Fibroblast of skin of left biceps (primary cell): ENCODE results near the gene MYEOV.

Source experiments
- DNase-seq, 2 experiments: peaks; one replicate each; pipeline ENCODE4 v3.0.0-alpha.2; 2013; ENCODE audit warnings: low read depth in 2 of 2

MYEOV gene

GRCh38 chr11:69301455-69302401 lies 7.8 kb downstream of the MYEOV start:
- DNase-seq, result peak in 1 of 2 experiments; percentile 29

- no peak for DNase-seq
Measured at GRCh38 chr11:69302447-69303020, 8.6 kb downstream of the MYEOV start.

DNA sequence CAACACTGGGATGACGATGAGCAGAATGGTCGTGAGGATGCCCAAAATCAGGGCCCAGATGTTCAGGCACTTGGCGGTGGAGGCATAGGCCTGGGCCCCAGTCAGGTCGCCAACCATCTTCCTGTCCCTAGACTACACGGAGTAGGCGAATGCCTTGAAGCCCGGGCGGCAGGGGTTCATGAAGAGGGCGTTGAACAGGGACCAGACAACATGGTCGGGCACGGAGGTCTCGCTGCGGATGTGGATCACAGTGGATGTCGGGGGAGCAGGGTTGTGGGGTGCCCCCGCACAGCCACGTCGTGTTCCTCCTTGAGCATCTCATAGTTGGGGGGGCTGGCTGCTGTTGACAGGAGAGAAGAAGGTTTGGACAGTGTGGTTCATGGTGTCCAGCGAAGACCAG lies 9.5 kb downstream of the MYEOV start:
- DNase-seq, result no peak

GRCh38 chr11:69304258-69304657 lies 10.3 kb downstream of the MYEOV start:
- DNase-seq, result no peak

DNA sequence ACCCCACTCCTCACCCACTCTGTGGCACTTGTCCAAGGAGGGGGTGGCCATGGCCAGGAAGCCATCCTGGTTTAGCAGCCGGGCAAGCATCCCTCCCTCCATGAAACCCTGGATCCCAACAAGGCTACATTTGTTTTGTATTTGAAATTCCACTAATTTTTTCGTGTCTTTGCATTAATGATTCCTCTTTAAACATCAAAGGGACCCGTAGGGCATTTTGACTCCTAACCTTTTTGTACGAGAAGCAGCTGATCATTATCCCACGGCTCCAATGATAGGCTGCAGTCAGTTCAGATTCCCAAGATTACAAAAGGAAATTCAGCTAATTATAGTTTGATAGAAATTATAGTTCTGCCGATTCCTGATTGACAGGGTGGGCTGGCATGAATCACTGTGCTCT lies 10.7 kb downstream of the MYEOV start:
- DNase-seq, result no peak

GRCh38 chr11:69305885-69306540 lies 12.1 kb downstream of the MYEOV start:
- DNase-seq, result no peak

- DNase-seq, result no peak
Measured at GRCh38 chr11:69306821-69307220, 12.9 kb downstream of the MYEOV start.

DNA sequence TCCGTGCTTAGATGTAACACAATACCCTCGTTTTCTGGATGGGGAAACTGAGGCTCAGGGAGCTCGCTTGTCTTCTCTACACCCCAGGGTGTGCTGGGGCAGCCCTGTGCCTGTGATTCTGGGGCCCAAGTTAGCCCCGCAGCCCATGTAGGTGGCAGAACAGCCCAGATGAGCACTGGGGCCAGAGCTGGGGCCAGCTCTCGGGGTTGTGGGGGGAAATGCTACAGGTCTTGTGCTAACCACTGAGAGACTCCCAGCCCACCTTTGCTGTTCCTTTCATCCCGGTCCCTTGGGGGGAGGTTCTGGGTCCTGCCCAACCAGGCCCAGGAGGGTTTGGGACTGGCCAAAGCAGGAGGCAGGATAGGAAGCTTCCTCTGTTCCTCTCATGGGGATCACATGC lies 13.5 kb downstream of the MYEOV start:
- no peak for DNase-seq

GRCh38 chr11:69307871-69308431 lies 14.0 kb downstream of the MYEOV start:
- DNase-seq, result no peak

DNA sequence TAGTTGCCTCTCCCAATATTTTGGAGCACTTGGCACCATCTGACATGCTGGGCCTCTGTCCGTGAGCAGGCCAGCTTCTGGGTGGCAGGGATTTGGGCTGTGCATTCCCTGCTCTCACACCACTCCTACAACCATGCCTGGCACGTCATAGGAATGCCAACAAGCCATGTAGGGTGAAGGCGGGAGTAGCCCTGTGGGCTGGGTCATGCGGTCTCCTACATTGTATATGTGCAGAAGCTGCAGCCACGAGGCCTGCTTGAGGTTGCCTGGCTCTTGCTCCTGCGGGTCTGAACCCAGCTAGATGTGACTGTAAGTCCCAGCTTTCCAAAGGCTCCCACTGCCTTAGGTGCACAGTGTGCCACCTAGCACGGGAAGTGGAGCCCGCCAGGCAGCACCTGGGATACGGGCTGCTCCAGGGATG lies 14.5 kb downstream of the MYEOV start:
- DNase-seq, result no peak

- DNase-seq, result no peak
Measured at GRCh38 chr11:69308936-69309615, 15.1 kb downstream of the MYEOV start.

DNA sequence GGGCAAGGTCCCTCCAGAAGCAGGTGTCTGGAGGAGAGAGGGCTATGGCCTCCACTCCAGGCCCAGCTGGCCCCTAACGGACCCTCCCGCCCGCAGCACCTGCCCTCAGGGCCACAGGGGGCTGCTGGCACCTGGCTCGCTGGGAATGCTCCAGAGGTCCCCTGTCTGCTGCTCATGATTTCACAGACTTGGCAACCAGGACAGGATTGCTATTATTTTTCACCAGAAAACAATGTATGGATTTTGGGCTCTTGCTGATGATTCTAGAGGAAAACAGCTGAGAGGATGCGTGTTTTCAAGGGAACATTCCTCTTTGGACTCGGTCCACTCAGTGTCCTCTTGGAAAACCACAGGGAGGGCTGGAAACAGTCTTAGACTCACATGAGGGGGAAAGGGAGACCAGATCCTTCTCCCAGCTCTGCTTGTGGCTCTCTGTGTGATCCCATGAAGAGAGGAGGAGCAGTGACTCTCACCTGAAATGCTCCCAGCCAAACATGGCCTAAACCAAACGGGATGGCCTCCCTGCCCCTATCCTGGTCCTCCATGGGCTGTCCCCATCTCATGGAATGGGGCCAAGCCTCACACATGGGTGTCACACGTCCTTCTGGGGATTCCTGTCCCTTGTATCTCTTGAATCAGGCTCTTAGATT lies 15.8 kb downstream of the MYEOV start:
- peak in 1 of 2 experiments; percentile 29 for DNase-seq

DNA sequence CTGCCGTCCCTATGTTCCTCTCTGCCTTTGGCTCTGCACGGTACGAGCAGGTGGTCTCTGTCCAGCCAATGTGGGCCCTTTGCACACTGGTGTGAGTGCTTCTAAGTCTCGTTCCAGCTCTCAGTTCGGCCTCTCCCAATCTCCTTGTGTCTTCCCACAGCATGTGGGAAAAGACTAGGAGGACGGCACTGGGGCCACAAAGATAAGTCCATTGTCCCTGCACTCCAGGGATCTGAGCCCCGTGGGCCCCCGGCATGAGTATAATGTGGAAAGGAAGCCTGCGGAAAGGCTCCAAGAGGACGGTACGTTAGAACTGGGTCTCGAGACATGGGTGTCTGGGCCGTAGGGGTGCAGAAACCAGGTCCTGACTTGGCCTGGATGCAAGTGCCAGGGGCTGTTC lies 16.4 kb downstream of the MYEOV start:
- DNase-seq, result no peak

GRCh38 chr11:69310934-69311766 lies 17.2 kb downstream of the MYEOV start:
- no peak for DNase-seq

DNA sequence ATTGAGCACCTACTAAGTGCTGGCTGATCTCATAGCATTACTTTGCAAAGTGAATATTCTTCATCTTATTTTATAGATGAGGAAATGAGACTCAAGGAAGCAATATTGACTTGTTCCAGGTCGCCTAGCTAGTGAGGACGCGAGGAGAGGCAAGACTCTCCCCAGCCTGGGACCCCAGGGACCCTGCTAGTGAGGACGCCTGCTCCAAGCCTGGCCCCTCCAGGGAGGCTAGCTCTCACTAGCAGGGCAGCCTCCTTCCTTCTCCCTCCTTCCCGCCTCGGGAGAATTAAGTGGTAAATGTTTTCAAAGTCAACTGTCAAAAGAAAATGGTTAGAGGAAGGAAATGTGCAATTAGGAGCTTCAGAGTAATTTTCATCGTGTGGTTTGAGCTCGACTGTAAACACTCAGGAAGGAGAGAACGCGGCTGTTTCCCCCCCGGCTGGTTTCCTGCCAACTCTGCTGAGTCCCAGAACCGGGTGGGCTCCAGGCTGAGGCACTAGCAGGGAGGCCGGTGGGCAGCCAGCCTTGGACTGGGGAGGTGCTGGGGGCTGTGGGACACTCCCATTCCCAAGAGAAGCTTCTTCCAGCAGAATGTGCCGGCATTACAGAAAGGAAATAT lies 17.9 kb downstream of the MYEOV start:
- DNase-seq, result no peak

- no peak for DNase-seq
Measured at GRCh38 chr11:69312453-69313404, 18.8 kb downstream of the MYEOV start.

DNA sequence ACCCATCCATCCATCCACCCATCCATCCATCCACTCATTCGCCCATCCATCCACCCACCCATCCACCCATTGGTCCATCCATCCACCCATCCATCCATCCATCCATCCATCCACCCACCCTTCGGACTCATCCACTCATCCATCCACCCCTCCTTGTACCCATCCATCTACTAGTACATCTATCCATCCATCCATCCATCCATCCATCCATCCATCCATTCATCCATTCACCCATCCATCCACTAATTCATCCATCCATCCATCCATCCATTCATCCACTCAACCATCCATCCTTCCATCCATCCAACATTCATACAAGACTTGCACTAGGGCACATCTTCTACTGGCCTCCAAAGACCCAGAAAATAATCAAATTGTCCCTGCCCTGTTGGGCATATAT lies 20.0 kb downstream of the MYEOV start:
- no peak for DNase-seq

GRCh38 chr11:69314555-69314954 lies 20.6 kb downstream of the MYEOV start:
- no peak for DNase-seq

DNA sequence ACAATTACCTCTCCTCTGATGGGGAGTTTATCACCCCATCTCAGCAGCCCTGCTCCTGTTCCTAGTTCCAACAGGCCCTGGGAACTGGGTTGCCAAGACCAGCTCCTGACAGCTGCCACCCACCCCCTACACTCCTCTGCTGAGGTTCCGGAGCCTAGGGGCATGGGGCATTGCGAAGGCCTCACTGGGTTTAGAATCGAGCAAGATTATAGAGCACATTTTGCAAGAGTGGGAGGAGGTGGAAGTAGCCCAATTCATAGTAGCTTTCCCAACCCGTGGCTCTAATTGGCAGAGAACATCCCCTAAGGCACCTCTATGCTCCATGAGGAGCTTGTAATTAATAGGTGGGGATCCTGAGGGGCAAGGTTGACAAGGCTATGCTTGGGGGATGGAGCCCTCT lies 23.0 kb downstream of the MYEOV start:
- DNase-seq, result no peak
